Endometrium (tissue), 2 donors: ENCODE data around the gene CPA1.

Experiments used
- FAIRE-seq: peaks from 2 replicates; lab custom pipeline; 2012; peaks lifted over from hg19 to GRCh38; lab: Jason Lieb, UNC
- donor health status: control.
- donor health status: control.

The CPA1 gene

DNA sequence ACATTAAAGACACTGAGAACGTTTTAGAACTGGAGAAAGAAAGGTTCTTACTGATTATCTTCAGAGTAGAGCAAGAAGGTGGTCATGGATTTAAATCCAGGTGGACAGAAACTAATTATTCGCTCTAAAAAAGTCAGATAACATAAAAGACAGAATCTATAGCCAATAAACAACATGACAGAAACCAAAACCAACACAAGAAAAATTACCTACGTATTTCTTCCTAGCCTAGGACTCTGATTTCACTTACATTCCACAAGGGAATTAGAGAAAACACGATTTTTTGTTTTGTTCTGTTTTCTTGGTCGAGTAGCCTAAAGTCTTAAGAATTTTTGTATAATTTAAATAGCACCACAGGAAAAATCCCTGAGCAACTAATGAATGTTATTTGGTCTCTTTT, 15.1 kb downstream of the CPA1 start:
- peak; percentile 57 for FAIRE-seq

DNA sequence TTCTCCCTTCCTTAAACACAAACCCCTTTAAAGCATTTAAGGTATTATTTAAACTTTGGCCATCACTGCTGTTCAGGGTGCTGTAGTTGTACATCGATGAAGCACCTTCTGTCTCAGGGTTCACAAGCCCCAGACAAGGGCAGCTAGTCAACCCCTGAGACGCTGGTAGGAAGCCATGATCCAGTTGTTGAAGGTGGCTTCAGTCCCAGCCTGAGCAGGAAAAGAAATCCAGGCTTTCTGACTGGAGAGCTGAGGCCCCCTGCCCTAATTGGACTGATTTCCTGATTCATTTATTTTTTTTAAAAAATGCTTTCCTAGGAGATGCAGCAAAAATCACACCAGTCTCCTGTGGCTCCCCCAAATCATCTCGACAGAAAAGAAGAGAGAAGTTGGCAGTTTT, 15.8 kb downstream of the CPA1 start:
- FAIRE-seq = no peak

DNA sequence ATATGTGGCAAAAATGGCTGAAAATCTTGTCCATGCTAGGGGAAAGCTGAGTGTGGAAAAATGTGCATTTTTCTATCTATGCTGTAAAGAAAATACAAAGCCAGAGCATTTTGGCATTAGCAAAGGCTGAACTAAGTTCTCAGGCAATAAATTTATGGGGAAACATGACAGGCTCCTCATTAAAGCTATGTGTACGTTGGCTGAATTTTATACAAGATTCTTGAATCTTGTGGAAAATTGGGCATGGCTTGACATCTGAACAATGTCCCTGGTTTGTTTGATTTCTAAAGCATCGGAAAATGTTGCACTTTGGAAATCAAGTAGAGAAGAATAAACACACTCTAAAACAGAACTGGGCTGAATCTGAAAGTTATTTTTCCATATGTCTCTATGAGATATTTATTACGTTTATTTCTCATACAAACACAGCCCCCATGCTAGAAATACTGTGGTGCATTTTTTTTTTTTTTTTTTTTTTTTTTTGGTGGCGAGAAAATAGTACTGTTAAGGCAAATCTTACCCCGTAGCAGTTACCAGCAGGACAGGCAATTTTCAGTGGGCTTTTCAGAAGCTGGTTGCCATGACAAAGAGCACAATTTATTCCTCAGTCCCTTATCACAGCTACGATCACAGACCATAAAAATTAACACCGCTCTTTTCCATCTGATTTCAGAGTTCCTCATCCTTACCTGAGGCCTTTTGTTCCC, 16.9 kb downstream of the CPA1 start:
- no peak for FAIRE-seq

DNA sequence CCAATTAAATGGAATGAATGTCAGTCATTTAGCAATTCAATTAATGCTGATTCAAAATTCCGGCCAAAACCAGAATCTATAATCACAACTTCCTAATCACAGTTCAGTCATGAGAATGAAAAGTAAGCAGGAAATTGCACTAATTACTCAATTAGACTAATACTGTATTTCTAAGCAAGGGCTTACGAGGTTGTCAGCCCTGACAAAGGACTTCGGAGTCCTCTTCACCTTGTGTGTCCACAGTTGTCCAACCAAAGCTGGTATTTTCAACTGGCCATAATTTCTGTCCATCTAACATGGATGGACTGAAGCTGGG, 17.4 kb downstream of the CPA1 start:
- FAIRE-seq = no peak

DNA sequence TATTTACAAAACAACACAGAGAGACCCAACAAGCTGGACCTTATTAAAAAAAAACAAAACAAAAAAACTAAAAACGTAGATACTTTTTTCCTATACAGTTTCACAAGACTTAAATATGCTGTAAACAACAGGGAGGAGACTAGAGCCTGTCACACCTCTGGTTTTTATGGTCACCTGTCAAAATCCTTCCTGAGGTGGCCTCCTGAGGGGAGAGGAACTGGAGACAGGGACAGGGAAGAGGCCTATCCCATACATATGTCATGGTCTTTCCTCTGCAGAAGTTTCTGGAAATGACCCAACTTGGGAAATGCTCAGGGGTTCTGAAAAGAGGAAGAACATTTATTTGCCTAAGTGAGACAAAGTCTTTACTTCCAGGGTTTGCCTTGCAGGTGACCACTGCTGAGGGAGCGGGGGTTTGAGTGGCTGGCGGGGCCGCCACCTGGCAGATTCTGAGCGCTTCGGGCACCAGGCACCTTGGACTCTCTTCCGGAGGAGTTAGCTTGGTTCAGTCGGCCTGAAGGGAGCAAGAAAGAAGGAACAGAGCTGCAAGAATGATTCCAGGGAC, 18.3 kb downstream of the CPA1 start:
- no peak for FAIRE-seq

DNA sequence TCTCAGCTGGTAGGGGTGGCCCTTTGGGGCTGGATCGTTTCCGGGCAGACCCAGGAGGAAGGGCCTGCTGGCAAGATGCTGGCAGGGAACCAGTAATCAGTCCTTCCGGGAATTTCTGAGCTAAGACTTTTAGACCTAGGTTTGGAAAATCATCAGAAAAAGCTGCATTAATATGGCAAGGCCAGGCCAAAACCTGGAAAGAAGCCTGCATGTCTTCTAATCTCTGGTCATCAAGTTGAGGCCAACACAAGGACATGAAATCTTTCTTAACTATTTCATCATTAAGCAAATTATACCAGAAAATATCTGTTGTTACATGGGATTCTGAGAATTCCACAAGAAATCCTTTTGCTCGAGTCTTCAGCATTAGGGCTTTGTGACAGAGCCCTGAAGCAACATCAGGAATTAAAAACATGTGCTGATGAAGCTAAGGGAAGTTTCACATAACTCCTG, 19.9 kb downstream of the CPA1 start:
- peak; percentile 64 for FAIRE-seq

DNA sequence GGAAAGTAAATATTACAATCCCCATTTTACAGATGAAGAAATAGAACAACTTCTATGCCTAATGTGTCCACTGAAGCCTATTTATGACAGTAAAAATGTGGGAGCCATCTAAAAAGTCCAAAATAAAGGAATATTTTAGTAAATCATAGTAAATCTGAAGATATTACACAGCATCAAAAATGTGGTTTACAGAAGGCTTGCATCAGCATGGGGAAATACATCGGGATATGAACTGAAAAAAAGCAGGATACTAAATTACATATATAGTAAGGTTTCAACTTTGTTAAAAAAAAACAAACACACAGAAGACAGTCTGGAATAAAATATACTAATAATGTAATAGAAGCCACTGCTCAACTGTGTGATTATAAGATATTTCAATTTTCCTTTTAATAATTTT, 20.8 kb downstream of the CPA1 start:
- no peak for FAIRE-seq

DNA sequence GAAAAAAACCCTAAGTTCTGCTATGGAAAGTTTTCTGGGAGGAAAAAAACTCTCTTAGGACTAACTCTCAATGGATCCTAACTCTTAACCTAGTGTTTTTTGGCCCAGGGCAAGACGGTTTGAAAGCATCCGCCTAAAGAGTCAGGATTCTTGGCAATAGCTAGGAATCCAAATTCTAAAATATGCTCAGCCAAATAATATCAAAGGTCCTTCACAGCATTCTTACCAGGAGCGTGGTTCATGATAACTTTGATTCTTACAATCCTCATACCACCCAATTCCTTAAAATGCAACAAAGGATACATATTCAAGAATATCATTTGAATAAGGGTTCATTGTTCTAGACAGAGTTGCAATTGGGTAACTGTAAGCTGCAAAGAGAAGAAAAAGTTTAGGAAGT, 21.3 kb downstream of the CPA1 start:
- no peak for FAIRE-seq

DNA sequence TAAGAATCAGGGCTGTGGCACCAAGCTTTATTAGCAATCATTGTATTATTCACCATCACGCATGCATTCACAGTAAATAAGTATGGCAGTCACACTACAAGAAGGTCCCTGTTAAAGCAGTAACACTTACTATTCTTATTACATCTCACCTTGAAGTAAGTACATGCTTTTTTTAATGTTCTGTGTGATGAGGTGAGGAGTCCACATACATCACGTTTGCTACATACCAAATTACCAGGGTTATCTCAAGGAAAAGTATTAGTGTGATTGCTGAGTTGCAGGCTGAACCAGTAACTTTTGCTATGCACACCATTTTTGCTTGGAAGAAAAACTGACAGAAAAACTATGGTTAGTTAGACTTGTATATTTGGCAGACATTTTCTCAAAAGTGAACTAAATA, 24.7 kb downstream of the CPA1 start:
- FAIRE-seq = no peak

DNA sequence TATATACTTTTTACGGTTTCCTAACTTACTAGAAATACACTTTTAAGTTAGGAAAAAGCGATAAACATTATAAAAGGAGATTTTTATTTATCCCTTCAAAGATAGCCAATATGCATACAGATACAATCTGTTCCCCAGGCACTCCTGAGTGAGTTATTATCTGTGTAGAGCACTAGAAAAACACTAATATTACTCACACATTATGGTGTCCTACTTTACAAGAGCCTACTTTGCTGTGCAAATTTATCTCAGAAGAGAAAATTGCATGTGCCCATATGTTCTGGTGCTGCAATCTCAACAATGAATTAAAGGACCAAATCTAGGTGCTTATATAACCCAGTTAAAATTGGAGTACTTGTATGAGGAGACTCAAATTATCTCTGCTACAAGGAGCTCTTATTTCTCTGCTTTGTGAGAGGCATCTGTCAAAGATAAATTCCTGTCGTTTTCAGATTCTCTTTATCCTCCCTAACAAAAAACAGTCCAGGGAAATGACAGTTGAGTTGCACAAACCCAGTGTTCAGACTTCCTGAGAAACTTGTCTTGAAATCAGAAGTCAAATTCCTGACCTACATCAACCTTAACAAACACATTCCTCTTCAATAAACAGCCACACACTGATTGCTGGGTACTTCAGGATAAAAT, 28.9 kb downstream of the CPA1 start:
- FAIRE-seq = no peak

DNA sequence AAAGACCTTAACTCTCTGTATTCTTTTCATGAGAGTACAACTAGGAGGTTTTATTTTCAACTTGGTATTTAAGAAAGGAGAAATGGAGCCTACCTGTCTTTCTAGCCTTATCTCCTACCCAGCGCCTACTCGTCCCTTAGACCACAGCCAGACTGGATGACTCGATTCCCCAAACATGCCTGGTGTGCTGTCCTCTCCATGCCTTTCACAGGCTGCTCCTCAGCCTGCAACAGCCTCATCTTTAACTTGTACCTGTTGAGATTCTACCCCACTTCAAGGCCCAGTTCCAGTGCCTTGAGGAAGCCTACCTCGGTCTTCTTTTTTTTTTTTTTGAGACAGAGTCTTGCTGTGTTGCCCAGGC, 29.4 kb downstream of the CPA1 start:
- no peak for FAIRE-seq

DNA sequence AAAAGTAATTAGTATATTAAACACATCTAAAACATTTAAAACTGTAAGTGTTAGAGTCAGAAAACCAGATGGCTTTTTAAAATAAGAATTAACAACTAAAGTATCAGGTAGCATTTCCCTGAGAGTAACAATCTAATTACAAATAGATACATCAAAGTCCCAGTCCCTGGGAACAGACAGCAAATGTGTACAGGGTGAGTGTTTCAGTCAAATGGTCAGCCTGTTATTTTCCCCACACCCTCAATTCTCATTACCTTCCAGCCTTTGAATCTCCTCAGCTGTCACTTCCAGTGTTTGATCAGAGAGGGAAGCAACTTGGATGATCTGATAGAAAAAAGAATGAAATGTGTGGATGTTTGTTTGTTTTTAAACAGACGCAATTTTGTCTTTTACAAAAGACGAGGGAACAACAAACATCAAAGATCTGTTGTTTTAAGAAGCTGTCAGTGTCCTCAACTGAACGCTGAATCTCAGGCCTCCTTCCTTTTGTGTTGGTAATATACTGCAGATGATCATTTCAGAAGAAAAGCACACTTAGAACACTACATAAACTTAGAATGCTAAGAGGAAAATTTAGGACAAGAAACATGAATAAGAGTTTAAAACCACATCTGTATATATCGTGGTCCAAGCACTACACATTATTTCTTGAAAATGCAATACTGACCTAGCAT, 30.7 kb downstream of the CPA1 start:
- no peak for FAIRE-seq

DNA sequence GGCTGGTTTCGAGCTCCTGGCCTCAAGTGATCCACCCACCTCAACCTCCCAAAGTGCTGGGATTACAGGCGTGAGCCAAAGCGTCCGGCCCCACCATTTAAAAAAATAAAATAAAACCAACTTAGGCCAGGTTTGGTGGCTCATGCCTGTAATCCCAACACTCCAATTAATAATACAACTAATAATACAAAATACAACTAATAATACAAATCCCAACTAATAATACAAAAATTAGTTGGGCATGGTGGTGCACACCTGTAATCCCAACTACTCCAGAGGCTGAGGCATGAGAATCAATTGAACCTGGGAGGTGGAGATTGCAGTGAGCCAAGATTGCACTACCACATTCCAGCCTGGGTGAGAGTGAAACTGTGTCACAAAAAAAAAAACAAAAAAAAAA, 32.9 kb downstream of the CPA1 start:
- FAIRE-seq = no peak

DNA sequence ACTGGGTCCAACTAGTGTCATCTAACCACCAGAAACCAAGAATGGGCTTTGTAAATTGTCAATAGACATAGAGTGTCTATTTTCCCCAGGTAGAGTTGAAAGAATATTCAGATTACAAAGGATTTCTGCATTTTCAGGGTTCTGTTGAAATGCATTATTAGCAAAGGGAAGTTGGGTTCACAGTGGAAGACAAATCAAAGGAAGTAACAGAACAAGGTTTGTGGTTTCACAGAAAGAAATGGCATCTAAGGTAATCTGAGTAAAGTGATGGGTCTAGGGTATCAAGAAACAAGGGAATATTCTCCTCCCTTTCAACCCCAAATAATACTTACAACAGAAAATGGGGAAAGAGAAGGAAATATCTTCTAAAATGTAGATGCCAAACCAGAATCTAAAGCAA, 34.7 kb downstream of the CPA1 start:
- no peak for FAIRE-seq

DNA sequence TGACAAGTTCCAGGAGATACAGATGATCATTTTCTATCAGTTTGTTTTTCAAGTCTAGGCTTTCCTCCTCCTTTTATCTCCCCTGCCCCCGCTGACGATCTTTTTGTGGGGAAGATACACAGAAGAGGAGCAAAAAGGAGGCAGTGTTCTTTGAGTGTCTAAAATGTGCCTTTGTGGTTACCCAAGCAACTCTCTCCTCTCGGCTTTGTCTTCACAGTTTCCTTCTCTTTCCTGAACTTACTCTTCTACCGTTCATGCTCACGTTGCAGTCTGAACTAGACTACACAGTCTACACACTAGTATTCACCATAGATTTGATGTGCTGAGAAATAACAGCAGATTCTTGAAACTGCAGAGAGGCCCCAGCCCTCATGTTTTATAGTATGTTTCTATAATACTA, 36.9 kb downstream of the CPA1 start:
- FAIRE-seq = no peak

DNA sequence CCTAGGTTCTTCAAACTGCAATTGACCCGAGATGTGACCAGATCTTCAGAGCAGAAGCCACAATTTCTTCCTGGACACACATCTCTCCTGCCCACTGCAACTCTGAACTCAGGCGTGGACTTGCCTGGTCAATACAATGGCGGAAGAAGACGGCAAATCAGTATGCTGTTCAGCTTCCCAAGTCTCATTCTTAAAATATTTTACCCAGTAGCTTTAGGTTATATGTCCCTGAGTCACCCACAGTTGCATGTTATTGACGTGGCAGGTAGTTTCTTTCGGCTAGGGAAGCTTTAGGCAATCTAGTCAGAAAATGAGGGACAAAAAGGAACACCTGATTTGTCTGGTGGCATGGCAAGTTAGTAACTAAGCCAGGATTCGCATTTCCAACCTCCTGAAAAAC, 38.0 kb downstream of the CPA1 start:
- FAIRE-seq = no peak

DNA sequence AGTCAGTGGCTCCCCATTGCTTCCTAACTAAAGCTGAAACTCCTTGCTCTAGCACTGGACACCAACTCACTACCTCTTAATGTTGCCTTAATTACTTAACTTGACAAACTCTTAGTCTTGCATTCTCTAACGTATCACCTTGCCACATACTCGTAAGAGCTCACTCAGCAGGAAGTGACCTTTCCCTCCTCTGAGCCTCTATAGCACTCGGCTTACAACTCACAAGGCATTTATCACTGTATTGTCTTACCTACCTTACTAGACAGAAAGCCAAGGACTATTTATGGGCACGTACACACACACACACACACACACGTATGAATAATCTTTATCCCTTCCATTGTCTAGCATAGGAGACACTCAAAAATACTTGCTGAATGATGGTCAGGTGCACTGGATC, 39.4 kb downstream of the CPA1 start:
- no peak for FAIRE-seq

DNA sequence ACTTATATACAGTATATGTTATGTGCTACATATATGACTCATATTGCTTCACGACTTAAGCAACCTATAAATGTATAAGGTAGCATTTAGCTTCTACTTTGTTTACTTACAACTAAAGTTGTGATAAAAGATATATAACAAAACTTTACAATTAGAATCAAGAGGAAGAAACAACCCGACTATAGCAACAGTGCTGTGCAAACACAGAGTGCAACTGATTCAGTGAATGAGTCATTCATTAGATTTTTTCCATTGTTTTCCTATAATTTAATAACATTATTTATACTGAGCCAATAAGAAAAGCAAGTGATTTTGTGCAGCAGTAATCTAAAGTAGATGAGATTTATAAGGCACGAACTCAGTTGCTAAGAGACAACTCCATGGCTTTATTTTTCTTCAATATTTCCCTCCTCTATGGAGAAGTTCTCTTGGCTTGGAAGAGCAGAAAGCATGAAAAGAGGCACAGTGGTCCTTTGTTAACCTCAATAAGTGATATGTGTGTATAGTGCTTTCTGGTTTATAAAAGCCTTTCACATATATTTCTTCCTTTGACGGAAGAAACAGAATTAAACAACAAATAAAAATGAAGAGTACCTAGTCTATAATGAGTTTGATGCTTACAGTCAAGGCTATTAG, 40.8 kb downstream of the CPA1 start:
- FAIRE-seq = no peak

DNA sequence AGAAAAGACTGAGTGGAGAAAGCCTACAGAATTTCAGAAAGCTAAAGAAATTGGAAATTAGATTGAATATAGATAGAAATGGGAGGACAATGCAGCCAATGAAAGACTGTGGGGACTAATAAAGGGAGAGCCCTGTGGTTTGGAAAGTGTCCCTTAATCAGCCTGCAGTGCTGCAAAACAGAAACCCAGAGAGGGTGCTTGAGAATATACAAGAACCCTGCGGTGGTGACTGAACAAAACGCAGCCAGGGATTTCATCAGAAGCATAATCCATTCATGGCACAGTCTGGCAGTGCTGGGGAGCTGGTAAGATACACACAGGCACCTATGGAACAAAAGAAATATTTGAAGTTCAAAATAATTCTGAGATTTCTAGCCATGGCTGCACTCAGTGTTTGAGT, 41.4 kb downstream of the CPA1 start:
- FAIRE-seq = no peak

DNA sequence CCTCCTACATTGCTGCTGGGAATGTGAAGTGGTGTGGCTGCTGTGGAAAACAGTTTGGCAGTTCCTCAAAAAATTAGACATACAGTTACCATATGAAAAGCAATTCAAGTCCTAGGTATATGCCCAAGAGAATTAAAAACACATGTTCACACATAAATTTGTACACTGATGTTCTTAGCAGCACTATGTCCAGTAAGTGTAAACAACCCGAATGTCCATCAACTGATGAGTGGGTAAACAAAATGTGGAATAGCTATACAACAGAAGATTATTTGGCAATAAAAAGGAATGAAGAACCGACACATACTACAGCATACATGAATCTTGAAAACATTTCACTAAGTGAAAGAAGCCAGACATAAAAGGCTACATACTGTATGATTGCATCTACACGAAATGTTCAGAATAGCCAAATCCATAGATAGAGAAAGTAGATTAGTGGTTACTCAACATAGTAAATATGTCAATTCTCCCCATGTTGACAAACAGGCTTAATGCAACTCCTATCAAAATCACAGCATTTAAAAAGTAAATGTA, 43.3 kb downstream of the CPA1 start:
- FAIRE-seq = no peak

DNA sequence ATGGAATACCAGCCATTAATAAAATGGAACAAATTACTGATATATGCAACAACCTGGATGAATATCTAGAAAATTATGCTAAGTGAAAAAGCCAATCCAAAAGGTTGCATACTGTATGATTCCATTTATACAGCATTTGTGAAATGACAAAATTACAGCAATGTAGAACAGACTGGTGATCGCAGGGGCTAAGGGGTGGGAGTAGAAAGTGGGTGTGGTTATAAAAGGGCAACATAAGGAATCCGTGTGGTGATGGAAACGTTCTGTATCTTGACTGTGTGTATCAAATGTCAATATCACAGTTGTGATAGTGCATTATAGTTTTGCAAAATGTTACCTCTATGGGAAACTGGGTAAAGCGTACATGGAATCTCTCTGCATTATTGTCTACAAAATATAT, 45.5 kb downstream of the CPA1 start:
- FAIRE-seq = no peak

DNA sequence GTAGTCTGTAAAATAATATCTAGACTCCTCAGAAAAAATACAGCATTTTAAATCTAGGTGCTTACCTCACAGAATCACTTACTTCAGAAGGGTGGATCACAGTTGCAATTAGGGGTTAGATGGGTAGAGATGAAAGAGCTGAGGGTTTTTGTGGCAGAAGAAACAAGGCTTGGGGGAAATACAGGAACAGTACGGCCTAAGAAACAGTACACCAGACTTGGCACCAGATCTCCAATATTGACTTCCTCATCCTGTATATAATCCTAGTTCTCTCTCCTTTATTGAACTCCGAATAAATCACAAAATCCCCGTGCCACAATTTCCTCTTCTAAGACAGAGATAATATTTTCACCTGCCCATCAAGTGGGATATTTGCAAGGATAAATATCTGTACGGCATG, 46.3 kb downstream of the CPA1 start:
- no peak for FAIRE-seq

DNA sequence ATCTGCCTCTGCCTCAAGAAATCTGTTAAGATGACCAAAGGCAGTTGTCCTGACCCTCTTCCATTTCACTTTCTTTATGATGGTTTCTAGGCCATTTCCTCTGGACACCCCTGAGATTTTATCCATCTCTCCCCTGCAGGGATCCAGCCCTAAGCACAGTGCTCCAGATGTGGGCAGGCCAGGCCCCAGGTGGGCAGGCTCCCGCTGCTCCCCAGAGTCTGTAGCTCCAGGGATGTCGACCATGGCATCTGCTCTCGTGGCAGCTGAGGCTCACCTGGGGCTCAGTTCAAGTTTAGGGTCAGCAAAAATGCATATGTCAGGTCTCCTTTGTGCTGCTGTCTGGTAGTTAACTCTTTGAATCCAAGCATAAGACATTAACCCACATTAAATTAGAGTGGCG, 48.7 kb downstream of the CPA1 start:
- no peak for FAIRE-seq
